Endothelial cell of umbilical vein (primary cell): ENCODE data around the gene BCCIP. TPM values are rescaled to one million over a fixed set of nuclear protein-coding genes. Genes with fewer than 3 reads are reported as not detected.

Experiments used
- BruUV-seq: library from RNA; stranded (reverse); fragments of 400-500 nt; replicated peaks from 2 replicates; lab custom pipeline; 2021; lab: Mats Ljungman, UMichigan
- CTCF ChIA-PET: fragments of 300-600, 350-600 bp; sonication (Branson Sonifier 250); formaldehyde crosslinking; loops from one replicate; lab custom pipeline; 2021; ENCODE audit warnings: antibody characterized with exemption, inconsistent platforms; lab: Charles Lee
- POLR2A ChIA-PET: fragments of 300-600, 350-600 bp; sonication (Branson Sonifier 250); formaldehyde crosslinking; loops from one replicate; lab custom pipeline; 2021; ENCODE audit warnings: antibody characterized with exemption, inconsistent platforms; lab: Charles Lee
- DNase-seq: peaks from one replicate; pipeline ENCODE4 v3.0.0-alpha.2; 2011; ENCODE audit warnings: low read depth, low spot score
- FAIRE-seq: peaks from 2 replicates; lab custom pipeline; 2011; peaks lifted over from hg19 to GRCh38; lab: Jason Lieb, UNC
- H2AFZ ChIP-seq: 2 replicates; pipeline ENCODE4 v1.6.0; 2012; ENCODE audit warnings: low read depth, low read length, control low read depth, inconsistent platforms
- H3K27ac ChIP-seq: 2 replicates; pipeline ENCODE4 v1.5.1; 2011; ENCODE audit warnings: low read depth, mild to moderate bottlenecking, control low read depth, low read length, moderate library complexity; ENCODE audit not compliant: insufficient read depth
- H3K27me3 ChIP-seq, 2 experiments: 2 replicates each; pipeline versions ENCODE4 v1.6.0 to v1.6.1; 2011; ENCODE audit warnings: low read length in 2 of 2, mixed read lengths in 1 of 2; ENCODE audit not compliant: control insufficient read depth in 2 of 2, insufficient read depth in 2 of 2
- H3K36me3 ChIP-seq, 2 experiments: 2 replicates in 1 of 2; 3 replicates in 1 of 2; pipeline ENCODE4 v1.5.1; 2011; ENCODE audit warnings: low read length in 2 of 2, mild to moderate bottlenecking in 1 of 2, moderate library complexity in 1 of 2; ENCODE audit not compliant: control insufficient read depth in 2 of 2, insufficient read depth in 2 of 2; ENCODE audit errors: extremely low read depth in 1 of 2
- H3K4me1 ChIP-seq: 3 replicates; pipeline ENCODE4 v1.5.1; 2011; ENCODE audit warnings: mild to moderate bottlenecking, low read length; ENCODE audit not compliant: control insufficient read depth, insufficient read depth; ENCODE audit errors: extremely low read depth
- H3K4me2 ChIP-seq: 2 replicates; pipeline ENCODE4 v1.6.1; 2011; ENCODE audit warnings: low read length, control low read depth, mixed read lengths; ENCODE audit not compliant: insufficient read depth
- H3K4me3 ChIP-seq, 3 experiments: fragments of 200-600 bp in 1 of 3; sonication (generic), shearing (Covaris generic) in 1 of 3; replicated peaks in 1 of 3; 2 replicates each; pipeline ENCODE4 v1.5.1; 2011 to 2016; ENCODE audit warnings: control low read depth in 3 of 3, low read length in 3 of 3, mild to moderate bottlenecking in 2 of 3, inconsistent platforms in 1 of 3, low read depth in 1 of 3, moderate library complexity in 1 of 3; ENCODE audit not compliant: insufficient read depth in 1 of 3
- H3K79me2 ChIP-seq: 2 replicates; pipeline ENCODE4 v1.6.0; 2012; ENCODE audit warnings: low read length, inconsistent platforms; ENCODE audit not compliant: control insufficient read depth, insufficient read depth
- H3K9ac ChIP-seq: replicated peaks from 2 replicates; pipeline ENCODE3; 2011; ENCODE audit warnings: low read length, control low read depth; ENCODE audit not compliant: insufficient read depth; ENCODE audit errors: extremely low read depth
- H3K9me1 ChIP-seq: replicated peaks from 3 replicates; pipeline ENCODE4 v1.6.0; 2011; ENCODE audit warnings: mild to moderate bottlenecking, low read length; ENCODE audit not compliant: control insufficient read depth, insufficient read depth; ENCODE audit errors: extremely low read depth
- H3K9me3 ChIP-seq: replicated peaks from 2 replicates; pipeline ENCODE4 v1.5.1; 2012; ENCODE audit warnings: low read length, inconsistent platforms; ENCODE audit not compliant: control insufficient read depth, insufficient read depth
- H4K20me1 ChIP-seq: replicated peaks from 2 replicates; pipeline ENCODE3; 2011; ENCODE audit warnings: mild to moderate bottlenecking, low read length; ENCODE audit not compliant: control insufficient read depth, insufficient read depth; ENCODE audit errors: extremely low read depth
- EZH2 ChIP-seq: IDR thresholded peaks from 2 replicates; pipeline ENCODE4 v1.6.1; 2012; ENCODE audit warnings: borderline replicate concordance, low read depth, mild to moderate bottlenecking, moderate library complexity, low read length, inconsistent platforms; ENCODE audit not compliant: severe bottlenecking
- FOS ChIP-seq: IDR thresholded peaks from 2 replicates; pipeline ENCODE4 v1.6.1; 2011; ENCODE audit warnings: mild to moderate bottlenecking, low read length, moderate library complexity, borderline replicate concordance; ENCODE audit not compliant: insufficient read depth
- GATA2 ChIP-seq: IDR thresholded peaks from 2 replicates; pipeline ENCODE4 v1.7.0; 2011; ENCODE audit warnings: low read depth, mild to moderate bottlenecking, moderate library complexity, mixed read lengths, low read length; ENCODE audit not compliant: insufficient read length, insufficient read depth
- JUN ChIP-seq: IDR thresholded peaks from 2 replicates; pipeline ENCODE4 v1.6.1; 2011; ENCODE audit warnings: borderline replicate concordance, low read depth; ENCODE audit not compliant: insufficient read length, insufficient read depth
- MYC ChIP-seq: IDR thresholded peaks from one replicate; pipeline ENCODE4 v1.6.1; 2011; ENCODE audit warnings: mild to moderate bottlenecking, low read depth, low read length
- POLR2A ChIP-seq: IDR thresholded peaks from 2 replicates; pipeline ENCODE4 v1.6.1; 2012; ENCODE audit warnings: low read depth, mild to moderate bottlenecking, control low read depth, low read length
- POLR2AphosphoS5 ChIP-seq: IDR thresholded peaks from 2 replicates; pipeline ENCODE4 v1.6.1; 2012; ENCODE audit warnings: low read depth, mild to moderate bottlenecking, control low read depth, low read length, moderate library complexity; ENCODE audit not compliant: insufficient read depth
- dilution Hi-C: fragments of 300-500 bp; cut with MboI; formaldehyde crosslinking; loops from one replicate; pipeline ENCODE4 v1.15.0; 2019; ENCODE audit warnings: low sequenced_read_pairs; ENCODE audit not compliant: extremely low pct_ligation_motif_present
- intact Hi-C: fragments of 100-400 bp; cut with micrococcal nuclease; formaldehyde crosslinking; loops from one replicate; pipeline ENCODE4 v1.10.0; 2022
- polyA plus RNA-seq, 4 experiments: library from polyadenylated mRNA; depleted of rRNA in 3 of 4; stranded (reverse) in 3 of 4; unstranded in 1 of 4; fragments of >200 nt; gene quantifications; 2 replicates each; pipeline versions ENCODE4 v1.2.1 to v1.2.3, GENCODE V29; 2011 to 2012; ENCODE audit warnings: missing spikeins in 1 of 4
- total RNA-seq: library from RNA; stranded (reverse); gene quantifications from 2 replicates; pipeline ENCODE4 v1.2.3, GENCODE V29; 2021
- TF ChIP-seq, protein P1 (sequence below): IDR thresholded peaks from 2 replicates; pipeline ENCODE4 v1.6.1; 2011; ENCODE audit not compliant: insufficient read depth, insufficient read length
- TF ChIP-seq, protein P2 (sequence below), 2 donors: IDR thresholded peaks; 1 replicate in 1 of 2; 2 replicates in 1 of 2; pipeline ENCODE4 v1.5.1; 2011; ENCODE audit warnings: low read length in 2 of 2, mild to moderate bottlenecking in 2 of 2, moderate library complexity in 2 of 2, control low read depth in 1 of 2, inconsistent platforms in 1 of 2, low read depth in 1 of 2; ENCODE audit not compliant: insufficient read depth in 1 of 2; ENCODE audit errors: extremely low read depth in 1 of 2

Gene BCCIP
- total and polyA plus RNA-seq, 2 donors (not counting 3 experiments of a cell fraction or from before 2014, with no cell fraction given) = 14.5 to 73.5 TPM

DNA sequence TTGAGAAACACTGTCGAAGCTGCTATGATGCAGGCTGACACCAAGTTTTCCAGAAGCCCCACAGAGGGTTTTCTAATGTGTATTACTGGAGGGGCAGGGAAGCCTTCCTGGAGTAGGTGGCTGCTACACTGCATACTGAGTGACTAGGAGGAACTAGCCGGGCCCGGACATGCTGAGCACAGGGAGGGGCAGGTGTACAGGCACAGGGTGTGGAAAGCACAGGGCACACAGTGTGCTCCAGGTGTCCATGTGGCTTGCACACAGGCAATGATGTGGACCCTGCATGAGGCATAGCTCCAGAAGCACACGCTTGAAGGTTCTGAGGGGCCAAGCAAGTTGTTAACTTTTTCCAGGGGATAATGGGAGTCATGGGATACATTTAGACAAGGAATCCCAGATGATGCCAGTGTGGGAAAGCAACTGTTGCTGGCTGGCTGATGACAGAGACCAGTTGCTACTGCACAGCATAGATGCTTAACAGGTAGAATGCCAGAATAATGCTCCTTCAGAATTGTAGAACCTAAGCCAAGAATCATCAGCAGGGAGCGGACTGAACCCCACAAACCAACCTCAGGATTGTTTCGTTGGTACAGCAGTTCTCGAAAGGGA is 43.2 kb downstream of the BCCIP start:
- no peak overlapping the region for H2AFZ ChIP-seq
- TF ChIP-seq EZH2 (no peak), POLR2AphosphoS5 (no peak), FOS (no peak), JUN (no peak), GATA2 (no peak), MYC (no peak), POLR2A (no peak)
- TF ChIP-seq, protein P1, sequence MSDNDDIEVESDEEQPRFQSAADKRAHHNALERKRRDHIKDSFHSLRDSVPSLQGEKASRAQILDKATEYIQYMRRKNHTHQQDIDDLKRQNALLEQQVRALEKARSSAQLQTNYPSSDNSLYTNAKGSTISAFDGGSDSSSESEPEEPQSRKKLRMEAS = no peak
- TF ChIP-seq, protein P2, sequence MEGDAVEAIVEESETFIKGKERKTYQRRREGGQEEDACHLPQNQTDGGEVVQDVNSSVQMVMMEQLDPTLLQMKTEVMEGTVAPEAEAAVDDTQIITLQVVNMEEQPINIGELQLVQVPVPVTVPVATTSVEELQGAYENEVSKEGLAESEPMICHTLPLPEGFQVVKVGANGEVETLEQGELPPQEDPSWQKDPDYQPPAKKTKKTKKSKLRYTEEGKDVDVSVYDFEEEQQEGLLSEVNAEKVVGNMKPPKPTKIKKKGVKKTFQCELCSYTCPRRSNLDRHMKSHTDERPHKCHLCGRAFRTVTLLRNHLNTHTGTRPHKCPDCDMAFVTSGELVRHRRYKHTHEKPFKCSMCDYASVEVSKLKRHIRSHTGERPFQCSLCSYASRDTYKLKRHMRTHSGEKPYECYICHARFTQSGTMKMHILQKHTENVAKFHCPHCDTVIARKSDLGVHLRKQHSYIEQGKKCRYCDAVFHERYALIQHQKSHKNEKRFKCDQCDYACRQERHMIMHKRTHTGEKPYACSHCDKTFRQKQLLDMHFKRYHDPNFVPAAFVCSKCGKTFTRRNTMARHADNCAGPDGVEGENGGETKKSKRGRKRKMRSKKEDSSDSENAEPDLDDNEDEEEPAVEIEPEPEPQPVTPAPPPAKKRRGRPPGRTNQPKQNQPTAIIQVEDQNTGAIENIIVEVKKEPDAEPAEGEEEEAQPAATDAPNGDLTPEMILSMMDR (IDR thresholded peaks at IDR 0.05; ENCODE audit: extremely low read depth in 1 of 2, insufficient read depth in 1 of 2, low read depth in 1 of 2, low read length in 2 of 2) = no peak
- FAIRE-seq = no peak
- BruUV-seq = no TSS peak
- CTCF ChIA-PET = interaction anchor here (1.1 to 1.6 kb wide), 3 partner anchors 11 to 68 kb away, joined by 3 to 5 read pairs (median 4); no protein-coding TSS in a partner anchor
- intact Hi-C loops = loop anchor here (5.0 kb wide), 1 partner anchor 731 kb away; no protein-coding TSS in a partner anchor
- no peaks in the 10 kb centered on the region for H3K27me3 ChIP-seq
- no peak overlapping the region for H3K4me2 ChIP-seq
- H3K9me3 ChIP-seq = no peaks in the 10 kb centered on the region
- dilution Hi-C loops = no loop called here
- H3K27ac ChIP-seq = no peak overlapping the region
- H4K20me1 ChIP-seq = no peaks in the 10 kb centered on the region
- no peaks in the 10 kb centered on the region for H3K4me1 ChIP-seq
- H3K9me1 ChIP-seq = no peaks in the 10 kb centered on the region
- no peak for DNase-seq
- no peak overlapping the region for H3K9ac ChIP-seq
- POLR2A ChIA-PET = no interaction called here
- H3K79me2 ChIP-seq = no peaks in the 10 kb centered on the region
- peaks cover 4 to 10% of the 10 kb centered on the region in 2 experiments for H3K36me3 ChIP-seq
- H3K4me3 ChIP-seq = no peak overlapping the region
